Spleen (tissue), 7 donors: ENCODE measurements around the gene TBC1D3B.
"Not testable (repeated sequence)": the region's sequence is repeated elsewhere in the genome, so short reads cannot be mapped to it uniquely, and the experiment has no call there.

Source experiments
- POLR2A ChIP-seq, 3 donors: fragments of 450-650 bp; IDR thresholded peaks; one replicate each; pipeline ENCODE4 v1.5.1; 2017; ENCODE audit warnings: antibody characterized with exemption in 3 of 3, mild to moderate bottlenecking in 1 of 3
- TF ChIP-seq, protein P1 (sequence below), 11 experiments: fragments of 200-600 bp in 7 of 11; fragments of 450-650 bp in 4 of 11; sonication (generic) in 4 of 11; IDR thresholded peaks in 8 of 11; conservative IDR thresholded peaks in 3 of 11; 1 replicate in 7 of 11; 2 replicates in 4 of 11; pipeline versions ENCODE4 v1.4.0 to v1.8.0; 2016 to 2021; ENCODE audit warnings: antibody characterized with exemption in 11 of 11, inconsistent platforms in 4 of 11, mild to moderate bottlenecking in 1 of 11
- donor health status: DM: no; HTN: no; CAD: no; lungs with moderate emphysema.
- donor health status: DM: no; HTN: no; CAD: no.
- donor health status: DM: no; HTN: no; CAD: no.

DNA sequence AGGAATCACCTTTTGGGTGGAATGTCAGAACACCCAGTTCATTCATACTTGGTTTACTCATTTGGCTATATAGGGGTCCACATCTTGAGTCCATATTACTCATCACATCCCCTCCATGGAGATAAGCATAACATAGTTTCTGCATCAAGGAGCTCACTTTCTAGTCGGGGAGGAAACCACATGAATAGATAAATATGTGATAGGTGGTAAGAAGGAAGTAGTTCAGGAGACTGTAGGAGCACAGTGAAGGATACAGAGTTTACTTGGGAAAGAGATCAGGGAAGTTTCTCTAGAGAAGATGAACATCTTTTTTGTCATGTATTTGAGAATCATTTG, 30.0 kb upstream of the TBC1D3B start:
- TF ChIP-seq POLR2A (IDR thresholded peaks at IDR 0.05): not testable (repeated sequence)
- TF ChIP-seq, protein P1, sequence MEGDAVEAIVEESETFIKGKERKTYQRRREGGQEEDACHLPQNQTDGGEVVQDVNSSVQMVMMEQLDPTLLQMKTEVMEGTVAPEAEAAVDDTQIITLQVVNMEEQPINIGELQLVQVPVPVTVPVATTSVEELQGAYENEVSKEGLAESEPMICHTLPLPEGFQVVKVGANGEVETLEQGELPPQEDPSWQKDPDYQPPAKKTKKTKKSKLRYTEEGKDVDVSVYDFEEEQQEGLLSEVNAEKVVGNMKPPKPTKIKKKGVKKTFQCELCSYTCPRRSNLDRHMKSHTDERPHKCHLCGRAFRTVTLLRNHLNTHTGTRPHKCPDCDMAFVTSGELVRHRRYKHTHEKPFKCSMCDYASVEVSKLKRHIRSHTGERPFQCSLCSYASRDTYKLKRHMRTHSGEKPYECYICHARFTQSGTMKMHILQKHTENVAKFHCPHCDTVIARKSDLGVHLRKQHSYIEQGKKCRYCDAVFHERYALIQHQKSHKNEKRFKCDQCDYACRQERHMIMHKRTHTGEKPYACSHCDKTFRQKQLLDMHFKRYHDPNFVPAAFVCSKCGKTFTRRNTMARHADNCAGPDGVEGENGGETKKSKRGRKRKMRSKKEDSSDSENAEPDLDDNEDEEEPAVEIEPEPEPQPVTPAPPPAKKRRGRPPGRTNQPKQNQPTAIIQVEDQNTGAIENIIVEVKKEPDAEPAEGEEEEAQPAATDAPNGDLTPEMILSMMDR (IDR thresholded peaks at IDR 0.05 in 8 of 11, conservative IDR thresholded peaks at IDR 0.05 in 3 of 11): not testable (repeated sequence)
